Measurements from ENCODE around the gene CLN5. TPM values are rescaled to one million over a fixed set of nuclear protein-coding genes. Genes with fewer than 3 reads are reported as not detected.

CLN5 gene
- total and polyA plus RNA-seq, 2 of the 13 experiments (the other 11 are each of a cell fraction or from before 2014, with no cell fraction given) = 10.1 to 13.7 TPM

DNA sequence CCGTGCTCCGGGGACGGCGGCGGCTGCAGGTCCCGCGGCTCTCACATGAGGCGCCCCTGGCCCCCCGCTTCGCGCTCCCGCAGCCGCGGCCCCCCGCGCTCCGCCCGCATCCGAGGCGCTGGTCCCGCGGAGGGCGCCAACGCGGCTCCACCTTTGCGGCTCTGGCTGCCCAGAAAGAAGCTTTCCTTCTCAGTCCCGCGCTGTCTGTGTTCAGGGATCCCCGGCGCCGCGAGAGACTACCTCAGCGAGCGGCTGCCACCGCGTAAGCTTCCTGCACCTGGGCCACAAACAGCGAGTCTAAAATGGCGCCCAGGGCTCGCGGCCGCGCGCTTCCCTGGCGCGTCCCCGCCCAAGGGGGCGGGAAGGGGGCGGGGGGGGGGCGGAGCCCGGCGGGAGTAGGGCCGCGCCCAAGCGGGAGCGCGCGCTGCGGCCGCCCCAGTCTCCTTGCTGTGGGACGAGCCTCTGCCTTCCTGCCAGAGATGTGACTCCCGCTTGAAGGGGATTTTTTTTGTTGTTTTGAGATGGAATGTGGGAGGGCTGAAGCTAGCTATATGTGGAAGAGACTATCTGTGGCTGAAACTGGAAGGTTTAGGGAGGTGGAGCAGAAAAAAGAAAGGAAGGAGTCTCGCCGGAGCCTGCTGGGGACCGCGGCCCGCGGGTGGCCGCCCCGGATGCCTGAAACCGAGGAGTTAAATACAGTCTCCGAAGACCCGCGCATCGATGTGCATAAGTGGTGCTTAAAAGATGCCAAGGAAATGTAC is 35.2 kb downstream of the CLN5 start, which contains the start of gene FBXL3 (continued):
- TF ChIP-seq ARID4A (CRISPR knock-in tag; IDR thresholded peaks at IDR 0.05; ENCODE audit: borderline replicate concordance) (peak; percentile 52; the same call in 1 of the 2 replicates), HNRNPK (IDR thresholded peaks at IDR 0.05; ENCODE audit: low read depth, low read length, poor library complexity, severe bottlenecking) (peak; percentile 69), POLR2AphosphoS5 (IDR thresholded peaks at IDR 0.05; ENCODE audit: low read depth, low read length) (peak; percentile 89), ZNF564 (CRISPR knock-in tag; IDR thresholded peaks at IDR 0.05) (0 out of 2 replicates have a peak, but pooled peaks have one; percentile 16), SP4 (CRISPR knock-in tag; IDR thresholded peaks at IDR 0.05) (peak; percentile 52; the same call in 1 of the 2 replicates), ZFY (CRISPR knock-in tag; IDR thresholded peaks at IDR 0.05) (peak; percentile 83), ZNF317 (CRISPR knock-in tag; IDR thresholded peaks at IDR 0.05) (peak; percentile 39; the same call in 1 of the 2 replicates), EZH2 (conservative IDR thresholded peaks at IDR 0.05; ENCODE audit: low read depth, low read length) (no peak), TAF1 (CRISPR knock-in tag; IDR thresholded peaks at IDR 0.05) (peak; percentile 65), SMAD3 (CRISPR knock-in tag; IDR thresholded peaks at IDR 0.05) (0 out of 2 replicates have a peak, but pooled peaks have one; percentile 26), DRAP1 (CRISPR knock-in tag; IDR thresholded peaks at IDR 0.05) (peak; percentile 31; the same call in 1 of the 2 replicates), AGO1 (IDR thresholded peaks at IDR 0.05; ENCODE audit: low read depth, low read length, poor library complexity, severe bottlenecking) (peak; percentile 2), SPEN (CRISPR knock-in tag; IDR thresholded peaks at IDR 0.05; ENCODE audit: low read depth) (peak; percentile 19; the same call in 1 of the 2 replicates), ZNF710 (CRISPR knock-in tag; IDR thresholded peaks at IDR 0.05; ENCODE audit: borderline replicate concordance) (no peak), EEA1 (CRISPR knock-in tag; IDR thresholded peaks at IDR 0.05; ENCODE audit: borderline replicate concordance) (0 out of 2 replicates have a peak, but pooled peaks have one; percentile 17), RAD21 (CRISPR knock-in tag; IDR thresholded peaks at IDR 0.05) (peak; percentile 42; the same call in 1 of the 2 replicates), MAZ (IDR thresholded peaks at IDR 0.05; ENCODE audit: borderline replicate concordance, low read depth, low read length) (peak; percentile 71; the same call in 1 of the 2 replicates), MAZ (CRISPR knock-in tag; IDR thresholded peaks at IDR 0.05; ENCODE audit: low read depth) (no peak; the same call in 1 of the 2 replicates), ZNF670 (CRISPR knock-in tag; IDR thresholded peaks at IDR 0.05; ENCODE audit: borderline replicate concordance) (peak; percentile 13; the same call in 1 of the 2 replicates)
- TF ChIP-seq, protein P1, sequence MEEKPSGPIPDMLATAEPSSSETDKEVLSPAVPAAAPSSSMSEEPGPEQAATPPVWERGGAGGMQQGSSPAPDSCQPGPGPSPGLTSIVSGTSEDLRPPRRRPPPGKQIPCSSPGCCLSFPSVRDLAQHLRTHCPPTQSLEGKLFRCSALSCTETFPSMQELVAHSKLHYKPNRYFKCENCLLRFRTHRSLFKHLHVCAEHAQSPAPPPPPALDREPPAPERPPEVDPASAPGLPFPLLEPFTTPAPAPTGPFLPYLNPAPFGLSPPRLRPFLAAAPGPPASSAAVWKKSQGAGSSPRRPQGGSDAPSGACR (CRISPR knock-in tag; IDR thresholded peaks at IDR 0.05) = no peak

All from HepG2 (cell line).